Lung (tissue), 12 donors: Measurements from ENCODE around the gene LINS1. TPM values are rescaled to one million over a fixed set of nuclear protein-coding genes. Genes with fewer than 3 reads are reported as not detected.

Experiments used
- ATAC-seq: fragments of 200-7000 bp; cut with Tn5 transposase; one replicate; pipeline ENCODE4 v1.9.1; 2020; ENCODE audit warnings: moderate number of reproducible peaks; ENCODE audit not compliant: insufficient read depth, low FRiP score
- DNase-seq, 3 donors: peaks; one replicate each; pipeline ENCODE4 v3.0.0-alpha.2; 2013 to 2017
- H3K27ac ChIP-seq, 2 donors: one replicate each; pipeline ENCODE4 v1.5.1; 2013; ENCODE audit warnings: mild to moderate bottlenecking in 2 of 2, moderate library complexity in 2 of 2, control low read depth in 1 of 2, inconsistent platforms in 1 of 2, low read depth in 1 of 2, low read length in 1 of 2
- H3K27me3 ChIP-seq, 3 donors: one replicate each; pipeline ENCODE4 v1.5.1; 2013; ENCODE audit warnings: low read length in 2 of 3; ENCODE audit not compliant: control insufficient read depth in 3 of 3, insufficient read depth in 3 of 3
- H3K36me3 ChIP-seq, 4 donors: one replicate each; pipeline ENCODE4 v1.5.1; 2013; ENCODE audit warnings: low read length in 4 of 4, mild to moderate bottlenecking in 1 of 4, moderate library complexity in 1 of 4; ENCODE audit not compliant: control insufficient read depth in 4 of 4, insufficient read depth in 4 of 4
- H3K4me1 ChIP-seq, 5 donors: one replicate each; pipeline ENCODE4 v1.5.1; 2013; ENCODE audit warnings: low read length in 5 of 5, mild to moderate bottlenecking in 2 of 5, moderate library complexity in 1 of 5; ENCODE audit not compliant: control insufficient read depth in 5 of 5, insufficient read depth in 5 of 5
- H3K4me3 ChIP-seq: one replicate; pipeline ENCODE4 v1.5.1; 2013; ENCODE audit warnings: mild to moderate bottlenecking, control low read depth, moderate library complexity
- H3K9ac ChIP-seq, 2 donors: one replicate each; pipeline ENCODE4 v1.5.1; 2013; ENCODE audit warnings: low read length in 2 of 2, control low read depth in 1 of 2; ENCODE audit not compliant: insufficient read depth in 1 of 2
- H3K9me3 ChIP-seq, 4 donors: one replicate each; pipeline ENCODE4 v1.5.1; 2013; ENCODE audit warnings: low read length in 3 of 4, mild to moderate bottlenecking in 1 of 4, moderate library complexity in 1 of 4; ENCODE audit not compliant: control insufficient read depth in 4 of 4, insufficient read depth in 3 of 4
- CTCF ChIP-seq: IDR thresholded peaks from 2 replicates; pipeline ENCODE4 v1.5.1; 2012; ENCODE audit warnings: mild to moderate bottlenecking; ENCODE audit errors: control extremely low read depth, extremely low read depth
- WGBS, 2 donors: extraction: QIAGEN DNeasy Blood & Tissue Kit; methylation state at CpG; one replicate each; pipeline ENCODE4 v1.1.7; 2013; 5-methylcytosine and 5-hydroxymethylcytosine counted together
- polyA plus RNA-seq, 2 donors: library from polyadenylated mRNA; stranded (reverse); fragments of 200-250 nt; gene quantifications; one replicate each; pipeline ENCODE4 v1.2.1, GENCODE V29; 2013
- total RNA-seq, 2 donors: library from RNA; depleted of rRNA in 1 of 2; stranded (reverse); fragments of >200 nt in 1 of 2; gene quantifications; one replicate each; pipeline ENCODE4 v1.2.1, GENCODE V29; 2014 to 2021
- donor health status: control.
- donor health status: control.
- donor health status: Bipolar disorder and iron deficiency.
- donor health status: healthy.
- donor health status: DM: yes; HTN: yes; CAD: no.

Gene LINS1
- total and polyA plus RNA-seq, 4 donors = 8.0 to 24.1 (median 11.9) TPM

- ATAC-seq (peak; percentile 13), DNase-seq (no peak)
- H3K9ac ChIP-seq = peak overlapping the region; percentile 84
- peaks cover 6 to 27% (median 9%) of the 10 kb centered on the region in 5 donors for H3K4me1 ChIP-seq
- H3K27ac ChIP-seq = peak overlapping the region; percentile 61 to 87
- H3K27me3 ChIP-seq = no peaks in the 10 kb centered on the region
- WGBS, 2 donors = 0% methylated on average over 21 of the region's 21 CpGs
- no peaks in the 10 kb centered on the region for H3K9me3 ChIP-seq
- no peak for TF ChIP-seq CTCF
- peak overlapping the region; percentile 87 for H3K4me3 ChIP-seq
- peaks cover 0 to 4% (median 2%) of the 10 kb centered on the region in 4 donors for H3K36me3 ChIP-seq
Measured at GRCh38 chr15:100601617-100602063, 344 bp downstream of the LINS1 start.

GRCh38 chr15:100601163-100601562 is 821 bp downstream of the LINS1 start:
- H3K27ac ChIP-seq = no peak overlapping the region
- H3K36me3 ChIP-seq = peaks cover 0 to 4% (median 2%) of the 10 kb centered on the region in 4 donors
- H3K9ac ChIP-seq = peak overlapping the region; percentile 84
- ATAC-seq = no peak
- H3K9me3 ChIP-seq = no peaks in the 10 kb centered on the region
- H3K4me1 ChIP-seq = peaks cover 6 to 27% (median 9%) of the 10 kb centered on the region in 5 donors
- peak in 2 of 3 donors; percentile 3 to 15 for DNase-seq
- WGBS, 2 donors = 0 to 1% methylated on average over 10 of the region's 10 CpGs
- H3K4me3 ChIP-seq = peak overlapping the region; percentile 87
- no peaks in the 10 kb centered on the region for H3K27me3 ChIP-seq
- no peak for TF ChIP-seq CTCF

GRCh38 chr15:100598655-100599054 is 3.3 kb downstream of the LINS1 start:
- Histone ChIP-seq H3K9me3 (no peaks in the 10 kb centered on the region), H3K9ac (no peak overlapping the region), H3K4me1 (peaks cover 6 to 24% (median 9%) of the 10 kb centered on the region in 5 donors), H3K27me3 (no peaks in the 10 kb centered on the region), H3K36me3 (no peaks in the 10 kb centered on the region), H3K27ac (no peak overlapping the region), H3K4me3 (no peak overlapping the region)
- ATAC-seq = no peak
- no peak for DNase-seq
- 100% methylated on average over 1 of the region's 1 CpG for WGBS, 2 donors
- TF ChIP-seq CTCF = no peak

GRCh38 chr15:100597862-100598261 is 4.1 kb downstream of the LINS1 start:
- Histone ChIP-seq H3K4me3 (no peak overlapping the region), H3K9ac (no peak overlapping the region), H3K4me1 (peaks cover 6 to 16% (median 9%) of the 10 kb centered on the region in 5 donors), H3K36me3 (no peaks in the 10 kb centered on the region), H3K27me3 (no peaks in the 10 kb centered on the region), H3K9me3 (no peaks in the 10 kb centered on the region), H3K27ac (no peak overlapping the region)
- no peak for DNase-seq
- ATAC-seq = no peak
- no peak for TF ChIP-seq CTCF
- WGBS, 2 donors = 88 to 94% methylated on average over 3 of the region's 3 CpGs
